DMS153 treated with DMSO at 0.1 percent for 48 hours (cell line): Measurements from ENCODE around the gene P2RX1.

ENCODE experiments used
- DNase-seq: peaks from one replicate; lab custom pipeline; 2025; ENCODE audit not compliant: unreplicated experiment; lab: John Stamatoyannopoulos, UW

The P2RX1 gene

GRCh38 chr17:3889325-3890012 lies 26.8 kb downstream of the P2RX1 start:
- DNase-seq = no peak

- DNase-seq = peak; percentile 34
These were observed 27.7 kb downstream of the P2RX1 start for GRCh38 chr17:3888343-3889171.

GRCh38 chr17:3887804-3888203 lies 28.5 kb downstream of the P2RX1 start:
- no peak for DNase-seq

- no peak for DNase-seq
These were observed 28.9 kb downstream of the P2RX1 start for GRCh38 chr17:3887394-3887793.

- no peak for DNase-seq
These were observed 29.5 kb downstream of the P2RX1 start for GRCh38 chr17:3886776-3887175.

- no peak for DNase-seq
These were observed 30.3 kb downstream of the P2RX1 start for GRCh38 chr17:3885970-3886369.

- no peak for DNase-seq
These were observed 31.0 kb downstream of the P2RX1 start for GRCh38 chr17:3885271-3885670.

GRCh38 chr17:3884188-3884587 lies 32.1 kb downstream of the P2RX1 start:
- no peak for DNase-seq

- DNase-seq = no peak
These were observed 34.0 kb downstream of the P2RX1 start for GRCh38 chr17:3882276-3882675.

GRCh38 chr17:3880983-3881382 lies 35.3 kb downstream of the P2RX1 start:
- no peak for DNase-seq

- DNase-seq = no peak
These were observed 36.5 kb downstream of the P2RX1 start for GRCh38 chr17:3879591-3880417.

GRCh38 chr17:3879186-3879585 lies 37.1 kb downstream of the P2RX1 start:
- no peak for DNase-seq

GRCh38 chr17:3877220-3877619 lies 39.0 kb downstream of the P2RX1 start:
- DNase-seq = no peak

- no peak for DNase-seq
These were observed 40.9 kb downstream of the P2RX1 start for GRCh38 chr17:3875317-3875716.

GRCh38 chr17:3873862-3874261 lies 42.4 kb downstream of the P2RX1 start:
- no peak for DNase-seq

- no peak for DNase-seq
These were observed 45.4 kb downstream of the P2RX1 start for GRCh38 chr17:3870871-3871306.

- no peak for DNase-seq
These were observed 48.7 kb downstream of the P2RX1 start for GRCh38 chr17:3867606-3868005.

- no peak for DNase-seq
These were observed 49.2 kb downstream of the P2RX1 start for GRCh38 chr17:3867106-3867505.

- DNase-seq = no peak
These were observed 50.0 kb downstream of the P2RX1 start for GRCh38 chr17:3866276-3866675.

GRCh38 chr17:3865176-3865575 lies 51.1 kb downstream of the P2RX1 start:
- DNase-seq = no peak

GRCh38 chr17:3864534-3864933 lies 51.7 kb downstream of the P2RX1 start:
- DNase-seq = no peak
